H9 (cell line): ENCODE results near the gene EPO. TPM values are rescaled to one million over a fixed set of nuclear protein-coding genes. Genes with fewer than 3 reads are reported as not detected.

Source experiments
- DNase-seq: peaks from one replicate; pipeline ENCODE4 v3.0.0-alpha.2; 2017
- H2AFZ ChIP-seq: one replicate; pipeline ENCODE4 v1.6.1; 2013; ENCODE audit warnings: mild to moderate bottlenecking, low read length, control low read depth, moderate library complexity
- H2AK5ac ChIP-seq: 2 replicates; pipeline ENCODE4 v1.6.1; 2013; ENCODE audit warnings: low read length, control low read depth, mixed read lengths; ENCODE audit not compliant: insufficient read length
- H2BK120ac ChIP-seq: one replicate; pipeline ENCODE4 v1.6.1; 2013; ENCODE audit warnings: low read depth, mild to moderate bottlenecking, low read length, control low read depth, inconsistent platforms; ENCODE audit not compliant: poor library complexity, severe bottlenecking
- H2BK12ac ChIP-seq: 2 replicates; pipeline ENCODE4 v1.6.1; 2013; ENCODE audit warnings: low read length, control low read depth, mixed read lengths, low read depth; ENCODE audit not compliant: insufficient read length
- H2BK15ac ChIP-seq: 2 replicates; pipeline ENCODE4 v1.6.1; 2013; ENCODE audit warnings: low read depth, low read length, control low read depth
- H2BK20ac ChIP-seq: one replicate; pipeline ENCODE4 v1.6.1; 2013; ENCODE audit warnings: low read depth, mild to moderate bottlenecking, low read length, control low read depth, inconsistent platforms; ENCODE audit not compliant: poor library complexity, severe bottlenecking
- H2BK5ac ChIP-seq: 2 replicates; pipeline ENCODE4 v1.6.1; 2013; ENCODE audit warnings: low read length, control low read depth, mixed read lengths; ENCODE audit not compliant: insufficient read length
- H3K14ac ChIP-seq: 2 replicates; pipeline ENCODE4 v1.6.1; 2013; ENCODE audit warnings: low read length, control low read depth; ENCODE audit not compliant: insufficient read depth
- H3K18ac ChIP-seq: 2 replicates; pipeline ENCODE4 v1.6.1; 2013; ENCODE audit warnings: low read depth, mild to moderate bottlenecking, mixed read lengths, low read length, control low read depth; ENCODE audit not compliant: insufficient read length
- H3K23ac ChIP-seq: 2 replicates; pipeline ENCODE4 v1.6.1; 2013; ENCODE audit warnings: low read length, control low read depth, mixed read lengths, low read depth; ENCODE audit not compliant: insufficient read length
- H3K23me2 ChIP-seq: 2 replicates; pipeline ENCODE4 v1.6.1; 2013; ENCODE audit warnings: low read depth, mild to moderate bottlenecking, mixed read lengths, low read length, control low read depth; ENCODE audit not compliant: insufficient read length, poor library complexity, severe bottlenecking
- H3K27ac ChIP-seq: 2 replicates; pipeline ENCODE4 v1.5.1; 2013; ENCODE audit warnings: low read length, control low read depth, mixed read lengths, low read depth; ENCODE audit not compliant: insufficient read length
- H3K27me3 ChIP-seq: 2 replicates; pipeline ENCODE4 v1.6.1; 2013; ENCODE audit warnings: low read length, control low read depth, inconsistent platforms; ENCODE audit not compliant: insufficient read depth
- H3K4ac ChIP-seq: 2 replicates; pipeline ENCODE4 v1.6.1; 2013; ENCODE audit warnings: low read depth, mild to moderate bottlenecking, control low read depth, inconsistent platforms, low read length, moderate library complexity
- H3K4me1 ChIP-seq: 2 replicates; pipeline ENCODE4 v1.6.1; 2013; ENCODE audit warnings: low read length, control low read depth, inconsistent platforms; ENCODE audit not compliant: insufficient read depth
- H3K4me2 ChIP-seq: 2 replicates; pipeline ENCODE4 v1.6.1; 2013; ENCODE audit warnings: low read length, control low read depth, mixed read lengths; ENCODE audit not compliant: insufficient read length, insufficient read depth
- H3K56ac ChIP-seq: 2 replicates; pipeline ENCODE4 v1.6.1; 2013; ENCODE audit warnings: low read depth, mild to moderate bottlenecking, mixed read lengths, low read length, control low read depth; ENCODE audit not compliant: insufficient read length
- H3K79me1 ChIP-seq: 2 replicates; pipeline ENCODE4 v1.6.1; 2013; ENCODE audit warnings: low read depth, mild to moderate bottlenecking, moderate library complexity, low read length, control low read depth, inconsistent platforms; ENCODE audit not compliant: insufficient read depth, poor library complexity, severe bottlenecking
- H3K79me2 ChIP-seq: 2 replicates; pipeline ENCODE4 v1.6.1; 2013; ENCODE audit warnings: low read length, control low read depth, inconsistent platforms; ENCODE audit not compliant: insufficient read depth
- H3K9ac ChIP-seq: 2 replicates; pipeline ENCODE4 v1.6.1; 2013; ENCODE audit warnings: low read length, control low read depth, mixed read lengths; ENCODE audit not compliant: insufficient read length; ENCODE audit errors: extremely low read depth
- H3K9me3 ChIP-seq: one replicate; pipeline ENCODE4 v1.6.1; 2013; ENCODE audit warnings: low read depth, low read length, inconsistent platforms; ENCODE audit not compliant: control insufficient read depth
- H3T11ph ChIP-seq: one replicate; pipeline ENCODE4 v1.6.1; 2013; ENCODE audit warnings: mild to moderate bottlenecking, low read length, control low read depth, inconsistent platforms
- H4K20me1 ChIP-seq: one replicate; pipeline ENCODE4 v1.6.1; 2013; ENCODE audit not compliant: control insufficient read depth, insufficient read length, insufficient read depth
- H4K5ac ChIP-seq: 2 replicates; pipeline ENCODE4 v1.6.1; 2013; ENCODE audit warnings: low read depth, mild to moderate bottlenecking, mixed read lengths, low read length, control low read depth; ENCODE audit not compliant: insufficient read length
- H4K8ac ChIP-seq: replicated peaks from 2 replicates; pipeline ENCODE4 v1.6.1; 2013; ENCODE audit warnings: low read length, control low read depth, mixed read lengths, low read depth; ENCODE audit not compliant: insufficient read length
- H4K91ac ChIP-seq: 2 replicates; pipeline ENCODE4 v1.6.1; 2013; ENCODE audit warnings: low read depth, mild to moderate bottlenecking, moderate library complexity, mixed read lengths, low read length, control low read depth; ENCODE audit not compliant: insufficient read length
- H3K27ac Mint-ChIP-seq, 3 experiments: 2 replicates in 2 of 3; 3 replicates in 1 of 3; pipeline ENCODE4 v1.8.0; 2020 to 2021; ENCODE audit warnings: mixed read lengths in 3 of 3, mild to moderate bottlenecking in 1 of 3, moderate library complexity in 1 of 3
- H3K27me3 Mint-ChIP-seq: 2 replicates; pipeline ENCODE4 v1.8.0; 2021; ENCODE audit warnings: low read depth, mild to moderate bottlenecking, moderate library complexity, mixed read lengths
- H3K36me3 Mint-ChIP-seq, 3 experiments: 2 replicates in 2 of 3; 3 replicates in 1 of 3; pipeline ENCODE4 v1.8.0; 2020 to 2021; ENCODE audit warnings: low read depth in 3 of 3, mixed read lengths in 3 of 3; ENCODE audit not compliant: insufficient read depth in 1 of 3
- H3K4me1 Mint-ChIP-seq, 2 experiments: 2 replicates each; pipeline ENCODE4 v1.8.0; 2020; ENCODE audit warnings: mixed read lengths in 2 of 2
- H3K4me3 Mint-ChIP-seq, 2 experiments: 2 replicates in 1 of 2; 3 replicates in 1 of 2; pipeline ENCODE4 v1.8.0; 2020 to 2021; ENCODE audit warnings: mild to moderate bottlenecking in 2 of 2, mixed read lengths in 2 of 2, moderate library complexity in 1 of 2
- H3K9me3 Mint-ChIP-seq, 2 experiments: 2 replicates in 1 of 2; 3 replicates in 1 of 2; pipeline ENCODE4 v1.8.0; 2020; ENCODE audit warnings: mild to moderate bottlenecking in 2 of 2, mixed read lengths in 2 of 2, moderate library complexity in 1 of 2
- CTCF ChIP-seq: fragments of 200-600 bp; sonication (generic); conservative IDR thresholded peaks from 3 replicates; pipeline ENCODE4 v1.8.0; 2021; ENCODE audit warnings: antibody characterized with exemption, mild to moderate bottlenecking
- WGBS: extraction: QIAGEN DNeasy Blood & Tissue Kit; methylation state at CpG from one replicate; pipeline ENCODE4 v1.1.7; 2013; ENCODE audit warnings: missing lambda C conversion rate, low lambda C conversion rate, mixed read lengths; ENCODE audit not compliant: insufficient read length; ENCODE audit errors: extremely low coverage; 5-methylcytosine and 5-hydroxymethylcytosine counted together
- total RNA-seq: library from RNA; stranded (reverse); gene quantifications from 2 replicates; pipeline ENCODE4 v1.2.1, GENCODE V29; 2021

EPO gene
- total RNA-seq, 1 experiment from 2014 or later: 0.44 TPM

- Histone ChIP-seq H2BK120ac (no peak overlapping the region), H3K9me3 (no peaks in the 10 kb centered on the region), H3K4me1 (no peaks in the 10 kb centered on the region), H3K27me3 (no peaks in the 10 kb centered on the region), H2BK20ac (no peak overlapping the region), H3K18ac (no peak overlapping the region), H3K27ac (no peak overlapping the region), H3T11ph (no peak overlapping the region), H3K23me2 (no peaks in the 10 kb centered on the region), H2BK5ac (no peak overlapping the region), H2AFZ (no peak overlapping the region), H4K5ac (no peak overlapping the region), H2BK15ac (no peak overlapping the region), H2BK12ac (no peak overlapping the region), H3K56ac (no peak overlapping the region), H3K23ac (no peak overlapping the region), H4K20me1 (no peaks in the 10 kb centered on the region), H3K9ac (no peak overlapping the region), H3K79me1 (no peaks in the 10 kb centered on the region), H2AK5ac (no peak overlapping the region), H4K8ac (no peak overlapping the region), H3K4me2 (no peak overlapping the region), H3K79me2 (no peaks in the 10 kb centered on the region), H3K14ac (no peak overlapping the region), H4K91ac (no peak overlapping the region), H3K4ac (no peak overlapping the region)
- no CpG with 5 or more reads among the region's 6 CpGs for WGBS
- DNase-seq: no peak
- H3K9me3 Mint-ChIP-seq: peaks cover 17 to 22% of the 10 kb centered on the region in 2 experiments
- no peaks in the 10 kb centered on the region for H3K4me1 Mint-ChIP-seq
- H3K27ac Mint-ChIP-seq: no peak overlapping the region; a peak in 1 of 7 replicates
- no peak for TF ChIP-seq CTCF
- peaks cover 5 to 9% (median 5%) of the 10 kb centered on the region in 3 experiments; a peak in 6 of 7 replicates for H3K36me3 Mint-ChIP-seq
- H3K4me3 Mint-ChIP-seq: no peak overlapping the region; a peak in 1 of 5 replicates
- H3K27me3 Mint-ChIP-seq: peaks cover 9% of the 10 kb centered on the region
These were observed 19.7 kb downstream of the EPO start for GRCh38 chr7:100739934-100740333.
